ENCODE data around the gene RIC8A.

DNA sequence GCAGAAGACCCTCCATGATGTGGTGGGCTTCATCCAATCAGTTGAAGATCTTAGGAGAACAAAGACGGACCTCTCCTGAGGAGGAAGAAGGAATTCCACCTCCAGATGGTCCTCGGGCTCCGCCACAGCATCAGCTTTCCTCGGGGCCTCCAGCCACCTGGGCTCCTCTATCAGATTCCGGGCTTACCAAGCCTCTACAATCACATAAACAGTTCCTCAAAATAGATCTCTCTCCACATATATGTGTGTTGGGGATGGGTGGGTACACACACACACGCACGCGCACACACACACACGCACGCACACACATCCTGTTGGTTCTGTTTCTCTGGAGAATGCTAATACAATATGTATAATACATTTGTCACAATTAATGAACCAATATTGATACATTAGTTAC, 51.9 kb downstream of the RIC8A start:
- TF ChIP-seq, protein P1, sequence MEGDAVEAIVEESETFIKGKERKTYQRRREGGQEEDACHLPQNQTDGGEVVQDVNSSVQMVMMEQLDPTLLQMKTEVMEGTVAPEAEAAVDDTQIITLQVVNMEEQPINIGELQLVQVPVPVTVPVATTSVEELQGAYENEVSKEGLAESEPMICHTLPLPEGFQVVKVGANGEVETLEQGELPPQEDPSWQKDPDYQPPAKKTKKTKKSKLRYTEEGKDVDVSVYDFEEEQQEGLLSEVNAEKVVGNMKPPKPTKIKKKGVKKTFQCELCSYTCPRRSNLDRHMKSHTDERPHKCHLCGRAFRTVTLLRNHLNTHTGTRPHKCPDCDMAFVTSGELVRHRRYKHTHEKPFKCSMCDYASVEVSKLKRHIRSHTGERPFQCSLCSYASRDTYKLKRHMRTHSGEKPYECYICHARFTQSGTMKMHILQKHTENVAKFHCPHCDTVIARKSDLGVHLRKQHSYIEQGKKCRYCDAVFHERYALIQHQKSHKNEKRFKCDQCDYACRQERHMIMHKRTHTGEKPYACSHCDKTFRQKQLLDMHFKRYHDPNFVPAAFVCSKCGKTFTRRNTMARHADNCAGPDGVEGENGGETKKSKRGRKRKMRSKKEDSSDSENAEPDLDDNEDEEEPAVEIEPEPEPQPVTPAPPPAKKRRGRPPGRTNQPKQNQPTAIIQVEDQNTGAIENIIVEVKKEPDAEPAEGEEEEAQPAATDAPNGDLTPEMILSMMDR (IDR thresholded peaks at IDR 0.05; ENCODE audit: low read length): no peak
- no peak for TF ChIP-seq EZH2 (IDR thresholded peaks at IDR 0.05; ENCODE audit: borderline replicate concordance, low read length)

All from OCI-LY1 (cell line).